ENCODE results near the gene CDK4.

DNA sequence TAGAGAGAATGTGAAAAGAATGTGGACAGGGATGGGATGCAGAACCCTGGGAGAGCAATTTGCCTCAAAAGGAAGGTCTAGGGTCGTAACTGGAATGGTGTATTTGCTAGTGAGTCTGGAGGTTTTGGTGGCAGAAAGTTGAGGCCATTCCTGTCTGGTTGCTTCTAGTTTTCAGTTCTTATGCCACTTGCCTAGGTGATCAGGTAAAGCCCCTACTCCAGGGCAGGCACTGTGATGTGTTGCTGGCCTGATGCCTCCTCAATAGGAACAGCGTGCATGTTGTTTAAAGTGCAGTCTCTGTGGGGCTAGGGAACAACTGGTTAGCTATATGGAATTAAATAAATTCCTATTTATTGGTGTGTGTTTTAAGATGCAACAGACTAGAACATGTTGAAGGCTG is 51.8 kb downstream of the CDK4 start:
- TF ChIP-seq POLR2AphosphoS5 (IDR thresholded peaks at IDR 0.05; ENCODE audit: low read depth, low read length) (no peak), POLR2A (IDR thresholded peaks at IDR 0.05; ENCODE audit: low read depth, low read length) (no peak), SPI1 (IDR thresholded peaks at IDR 0.05; ENCODE audit: low read depth, low read length) (no peak), POU2F2 (IDR thresholded peaks at IDR 0.05; ENCODE audit: low read depth, low read length) (no peak)
